Measurements from ENCODE around the gene EPHA2.

The EPHA2 gene

DNA sequence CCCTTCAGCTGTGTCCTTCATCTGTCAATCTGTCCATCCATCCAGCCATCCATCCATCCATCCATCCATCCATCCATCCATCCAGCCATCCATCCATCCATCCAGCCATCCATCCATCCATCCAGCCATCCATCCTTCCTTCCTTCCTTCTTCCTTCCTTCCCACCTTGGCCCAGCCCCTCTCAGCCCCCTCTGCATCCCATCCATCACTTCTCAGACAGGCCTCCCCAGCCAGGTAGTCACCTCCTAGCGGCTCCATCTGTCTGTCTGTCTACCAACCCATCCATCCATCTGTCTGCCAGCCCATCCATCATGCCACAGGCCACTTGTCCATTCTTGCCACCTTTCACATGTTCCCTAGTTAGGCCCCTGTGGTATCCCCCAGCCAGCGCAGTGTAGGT, 10.2 kb upstream of the EPHA2 start:
- no peak for TF ChIP-seq FOXP2 (optimal IDR thresholded peaks at IDR 0.05; ENCODE audit: borderline replicate concordance, extremely low read depth, extremely low read length, insufficient read depth)
- no peak for TF ChIP-seq TAF1 (IDR thresholded peaks at IDR 0.05; ENCODE audit: borderline replicate concordance, insufficient read depth, low read length)
- no peak for TF ChIP-seq REST (IDR thresholded peaks at IDR 0.05; ENCODE audit: insufficient read depth in 1 of 2, low read depth in 2 of 2, low read length in 2 of 2)
- no peak for TF ChIP-seq SIN3A (IDR thresholded peaks at IDR 0.05; ENCODE audit: borderline replicate concordance, insufficient read depth, low read length)
- no peak for TF ChIP-seq POLR2AphosphoS5 (IDR thresholded peaks at IDR 0.05; ENCODE audit: low read depth, low read length)

- TF ChIP-seq FOXP2 (optimal IDR thresholded peaks at IDR 0.05; ENCODE audit: borderline replicate concordance, extremely low read depth, extremely low read length, insufficient read depth) (no peak), SIN3A (IDR thresholded peaks at IDR 0.05; ENCODE audit: borderline replicate concordance, insufficient read depth, low read length) (no peak), TAF1 (IDR thresholded peaks at IDR 0.05; ENCODE audit: borderline replicate concordance, insufficient read depth, low read length) (no peak), POLR2AphosphoS5 (IDR thresholded peaks at IDR 0.05; ENCODE audit: low read depth, low read length) (no peak), REST (IDR thresholded peaks at IDR 0.05; ENCODE audit: insufficient read depth in 1 of 2, low read depth in 2 of 2, low read length in 2 of 2) (no peak)
These were observed 9.7 kb upstream of the EPHA2 start for GRCh38 chr1:16165548-16165947.

DNA sequence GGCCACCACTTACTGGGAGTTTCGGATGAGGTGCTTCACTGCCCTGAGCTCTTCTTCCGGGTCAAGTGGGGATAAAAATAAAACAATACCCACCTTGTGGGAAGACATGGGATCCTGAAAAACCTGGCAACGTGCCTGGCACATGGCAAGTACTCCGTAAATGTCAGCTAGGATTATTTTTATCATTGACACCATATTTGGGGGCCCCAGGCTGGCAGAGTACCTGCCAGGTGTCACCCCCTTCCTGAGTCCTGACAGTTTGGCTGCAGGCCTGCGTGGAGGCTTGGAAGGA, 9.2 kb upstream of the EPHA2 start:
- TF ChIP-seq FOXP2 (optimal IDR thresholded peaks at IDR 0.05; ENCODE audit: borderline replicate concordance, extremely low read depth, extremely low read length, insufficient read depth): no peak
- no peak for TF ChIP-seq SIN3A (IDR thresholded peaks at IDR 0.05; ENCODE audit: borderline replicate concordance, insufficient read depth, low read length)
- TF ChIP-seq TAF1 (IDR thresholded peaks at IDR 0.05; ENCODE audit: borderline replicate concordance, insufficient read depth, low read length): no peak
- no peak for TF ChIP-seq REST (IDR thresholded peaks at IDR 0.05; ENCODE audit: insufficient read depth in 1 of 2, low read depth in 2 of 2, low read length in 2 of 2)
- TF ChIP-seq POLR2AphosphoS5 (IDR thresholded peaks at IDR 0.05; ENCODE audit: low read depth, low read length): no peak

GRCh38 chr1:16164213-16165072, 8.6 kb upstream of the EPHA2 start:
- TF ChIP-seq SIN3A (IDR thresholded peaks at IDR 0.05; ENCODE audit: borderline replicate concordance, insufficient read depth, low read length) (peak; percentile 96), REST (IDR thresholded peaks at IDR 0.05; ENCODE audit: insufficient read depth in 1 of 2, low read depth in 2 of 2, low read length in 2 of 2) (no peak), TAF1 (IDR thresholded peaks at IDR 0.05; ENCODE audit: borderline replicate concordance, insufficient read depth, low read length) (no peak; the same call in 1 of the 2 replicates), FOXP2 (optimal IDR thresholded peaks at IDR 0.05; ENCODE audit: borderline replicate concordance, extremely low read depth, extremely low read length, insufficient read depth) (peak; percentile 71), POLR2AphosphoS5 (IDR thresholded peaks at IDR 0.05; ENCODE audit: low read depth, low read length) (peak; percentile 62)

Measured in PFSK-1 (cell line).